ENCODE results near the gene LY86. TPM values are rescaled to one million over a fixed set of nuclear protein-coding genes. Genes with fewer than 3 reads are reported as not detected.
"Not testable (repeated sequence)": the region's sequence is repeated elsewhere in the genome, so short reads cannot be mapped to it uniquely, and the experiment has no call there.

The LY86 gene
- polyA plus RNA-seq, 1 donor = 1.4 TPM

GRCh38 chr6:6596529-6597328 is 8.2 kb downstream of the LY86 start:
- DNase-seq (ENCODE audit: low read depth) = no peak

- no peak for DNase-seq (ENCODE audit: low read depth)
These were observed 9.2 kb downstream of the LY86 start for GRCh38 chr6:6597682-6598081.

DNA sequence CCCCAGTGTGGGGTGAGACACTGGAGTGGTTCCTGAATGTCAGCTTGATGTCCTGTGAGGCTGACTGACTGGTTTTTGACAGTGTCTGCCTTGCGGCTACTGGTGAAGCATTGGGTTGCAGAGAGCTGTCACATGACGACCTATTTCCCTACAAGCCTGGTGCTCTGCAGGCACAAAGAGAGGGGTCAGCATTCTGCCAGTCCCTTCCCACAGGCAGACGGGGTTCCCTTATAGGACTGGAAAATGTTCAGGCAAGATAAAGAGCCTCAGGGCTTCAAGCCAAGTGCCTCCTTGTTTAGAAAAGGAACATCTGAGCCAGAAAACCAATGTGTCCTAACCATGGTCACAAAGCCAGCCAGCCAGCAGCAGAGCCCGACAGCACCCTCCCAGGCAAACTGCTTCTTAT is 11.0 kb downstream of the LY86 start:
- DNase-seq (ENCODE audit: low read depth) = no peak

DNA sequence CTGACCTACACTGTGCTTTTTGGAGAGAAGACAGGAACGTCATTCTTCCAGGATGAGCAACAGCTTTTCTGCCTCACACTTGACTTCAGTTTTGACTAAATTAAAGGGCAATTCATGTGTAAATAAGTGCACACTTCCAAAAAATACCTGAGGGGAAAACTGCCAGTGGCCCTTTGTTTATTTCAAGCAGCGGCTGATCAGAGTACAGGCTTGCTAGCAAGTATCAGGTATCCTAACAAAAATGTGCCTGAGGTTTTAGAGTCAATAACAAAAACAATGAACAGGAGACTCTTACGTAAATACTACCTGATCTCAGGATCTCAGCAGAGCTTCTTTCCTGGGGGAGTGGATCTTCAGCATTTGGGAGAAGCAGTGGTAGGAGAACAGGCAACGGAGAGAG is 12.4 kb downstream of the LY86 start:
- no peak for DNase-seq (ENCODE audit: low read depth)

DNA sequence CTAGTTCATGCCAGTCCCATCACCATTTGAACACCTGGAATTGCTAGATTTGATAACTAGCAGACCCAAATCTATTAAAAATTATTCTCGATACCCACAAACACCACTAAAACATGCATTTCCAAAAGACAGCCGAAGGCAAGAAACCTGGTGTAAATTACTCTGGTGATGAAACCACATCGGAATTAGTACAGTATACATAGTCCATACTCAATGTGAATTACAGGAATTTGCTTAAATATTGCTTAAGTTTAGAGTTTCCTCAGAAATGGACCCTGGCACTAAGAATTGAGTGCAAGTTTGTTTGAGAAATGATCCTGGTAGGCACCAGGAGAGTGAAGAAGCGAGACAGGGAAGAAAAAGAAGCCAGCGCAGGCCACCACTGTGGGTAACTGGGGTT is 13.7 kb downstream of the LY86 start:
- no peak for DNase-seq (ENCODE audit: low read depth)

DNA sequence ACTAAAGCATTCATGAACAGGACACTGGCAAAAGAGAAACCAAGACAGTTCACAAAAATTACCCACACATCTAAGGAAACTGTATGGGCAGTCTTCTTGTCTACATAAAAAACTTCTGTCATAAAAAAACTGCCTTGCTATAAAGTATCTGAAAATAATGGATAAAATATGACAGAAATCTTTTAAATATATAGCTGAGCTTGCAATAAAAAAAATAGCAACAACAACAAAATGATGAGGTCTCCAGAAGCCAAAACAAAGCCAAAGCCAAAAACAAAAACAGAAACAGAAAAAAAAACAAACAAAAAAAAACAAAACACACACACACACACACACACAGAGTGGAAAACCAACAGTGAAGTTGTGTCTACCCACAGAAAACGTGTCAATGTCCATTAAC is 14.8 kb downstream of the LY86 start:
- DNase-seq (ENCODE audit: low read depth) = no peak

GRCh38 chr6:6604015-6604414 is 15.5 kb downstream of the LY86 start:
- DNase-seq (ENCODE audit: low read depth) = no peak

GRCh38 chr6:6604566-6604965 is 16.0 kb downstream of the LY86 start:
- no peak for DNase-seq (ENCODE audit: low read depth)

DNA sequence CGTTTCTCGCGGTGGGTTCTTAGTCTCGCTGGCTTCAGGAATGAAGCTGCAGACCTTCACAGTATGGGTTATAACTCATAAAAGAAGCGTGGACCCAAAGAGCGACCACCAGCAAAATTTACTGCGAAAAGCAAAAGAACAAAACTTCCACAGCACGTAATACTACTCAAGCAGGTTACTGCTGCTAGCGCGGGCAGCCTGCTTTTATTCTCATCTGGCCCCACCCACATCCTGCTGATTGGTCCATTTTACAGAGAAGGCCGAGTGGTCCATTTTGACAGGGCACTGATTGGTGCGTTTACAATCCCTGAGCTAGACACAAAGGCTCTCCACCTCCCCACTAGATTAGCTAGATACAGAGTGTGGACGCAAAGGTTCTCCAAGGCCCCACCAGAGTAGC is 17.4 kb downstream of the LY86 start:
- DNase-seq (ENCODE audit: low read depth) = no peak

DNA sequence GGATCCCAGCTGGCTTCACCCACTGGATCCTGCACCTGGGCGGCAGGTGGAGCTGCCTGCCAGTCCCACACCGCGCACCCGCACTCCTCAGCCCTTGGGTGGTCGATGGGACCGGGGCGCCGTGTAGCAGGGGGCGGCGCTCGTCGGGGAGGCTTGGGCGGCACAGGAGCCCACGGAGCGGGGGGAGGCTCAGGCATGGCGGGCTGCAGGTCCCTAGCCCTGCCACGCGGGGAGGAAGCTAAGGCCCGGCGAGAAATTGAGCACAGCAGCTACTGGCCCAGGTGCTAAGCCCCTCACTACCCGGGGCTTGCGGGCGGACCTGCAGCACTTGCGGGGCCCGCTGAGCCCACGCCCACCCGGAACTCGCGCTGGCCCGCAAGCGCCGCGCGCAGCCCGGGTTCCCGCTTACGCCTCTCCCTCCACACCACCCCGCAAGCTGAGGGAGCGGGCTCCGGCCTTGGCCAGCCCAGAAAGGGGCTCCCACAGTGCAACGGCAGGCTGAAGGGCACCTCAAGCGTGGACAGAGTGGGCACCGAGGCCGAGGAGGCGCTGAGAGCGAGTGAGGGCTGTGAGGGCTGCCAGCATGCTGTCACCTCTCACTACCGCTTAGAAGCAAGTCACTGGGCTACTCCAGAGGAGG is 18.0 kb downstream of the LY86 start:
- DNase-seq (ENCODE audit: low read depth) = not testable (repeated sequence)

- no peak for DNase-seq (ENCODE audit: low read depth)
These were observed 20.9 kb downstream of the LY86 start for GRCh38 chr6:6609450-6609849.

GRCh38 chr6:6610031-6610591 is 21.6 kb downstream of the LY86 start:
- no peak for DNase-seq (ENCODE audit: low read depth)

DNA sequence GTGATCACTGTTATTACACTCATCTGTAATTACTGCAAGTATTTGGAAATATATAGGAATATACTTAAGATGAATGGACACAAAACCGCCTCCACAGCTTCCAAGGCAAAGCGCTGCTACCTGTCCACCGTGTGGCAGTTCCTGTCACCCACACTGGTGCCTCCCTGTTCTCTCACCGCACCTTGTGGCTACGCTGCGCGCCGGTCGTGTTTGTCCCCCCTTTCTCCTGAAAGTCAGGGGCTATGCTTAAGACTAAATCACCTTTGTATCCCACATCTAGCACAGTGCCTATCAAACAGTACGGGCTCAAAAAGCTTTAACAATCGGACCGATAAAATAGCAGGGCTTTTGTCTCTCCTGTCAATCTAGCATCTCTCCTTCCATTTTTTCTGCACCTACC is 23.0 kb downstream of the LY86 start:
- no peak for DNase-seq (ENCODE audit: low read depth)

DNA sequence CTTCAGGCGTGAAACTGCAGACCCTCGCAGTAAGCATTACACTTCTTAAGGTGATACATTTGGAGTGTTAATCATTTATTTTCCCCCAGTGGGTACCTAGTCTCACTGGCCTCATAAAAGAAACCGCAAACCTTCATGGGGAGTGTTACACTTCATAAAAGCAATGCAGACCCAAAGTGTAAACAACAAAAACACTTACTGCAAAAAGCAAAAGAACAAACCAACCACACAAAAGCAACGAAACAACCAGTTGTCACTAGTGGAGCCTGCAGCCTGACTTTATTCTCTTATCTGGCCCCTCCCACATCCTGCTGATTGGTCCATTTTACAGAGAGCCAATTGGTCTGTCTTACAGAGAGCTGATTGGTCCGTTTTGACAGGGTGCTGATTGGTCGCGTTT is 23.8 kb downstream of the LY86 start:
- no peak for DNase-seq (ENCODE audit: low read depth)

- not testable (repeated sequence) for DNase-seq (ENCODE audit: low read depth)
These were observed 24.7 kb downstream of the LY86 start for GRCh38 chr6:6613103-6613718.

DNA sequence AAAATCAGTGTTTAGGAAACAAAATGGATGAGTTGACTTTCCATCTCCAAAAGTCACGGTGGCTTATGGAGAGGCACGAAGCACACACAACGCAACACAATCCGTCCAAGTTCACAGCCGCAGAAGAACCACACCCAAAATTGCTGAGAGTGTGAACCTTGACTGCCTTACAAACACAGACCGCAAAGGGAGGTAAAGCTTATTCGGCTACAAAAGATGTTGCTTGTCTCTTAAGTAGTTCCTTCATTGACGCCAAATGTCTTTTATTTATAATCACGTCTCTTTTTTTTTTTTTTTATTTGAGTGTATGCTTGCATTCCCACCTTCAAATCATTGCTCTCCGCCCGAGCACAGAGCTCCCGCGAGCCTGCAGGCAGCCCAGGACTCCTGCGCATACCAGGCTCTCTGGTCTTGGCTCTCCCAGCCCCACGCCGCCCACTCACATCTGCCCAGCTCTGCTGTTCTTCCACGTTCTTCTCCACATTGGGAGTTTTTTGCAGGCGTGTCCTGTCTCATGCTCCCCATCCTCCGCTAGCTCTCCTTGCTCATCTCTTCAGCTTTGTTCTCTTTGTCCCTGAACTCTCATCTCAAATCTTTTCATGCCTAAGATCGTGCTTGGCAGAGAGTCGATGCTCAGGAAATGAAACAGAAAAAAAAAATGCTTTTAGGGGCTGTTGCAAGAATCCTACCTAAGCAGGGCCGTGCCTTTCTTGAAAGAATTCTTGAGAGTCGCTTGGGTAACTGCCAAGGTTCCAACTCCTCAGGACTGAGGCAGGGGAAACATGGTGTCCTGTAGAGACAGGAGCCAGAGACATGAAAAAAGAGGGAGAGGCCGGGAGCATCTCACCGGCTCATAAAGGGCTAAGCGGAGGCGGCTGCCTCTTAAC is 25.8 kb downstream of the LY86 start:
- DNase-seq (ENCODE audit: low read depth) = no peak

GRCh38 chr6:6614983-6615349 is 26.4 kb downstream of the LY86 start:
- no peak for DNase-seq (ENCODE audit: low read depth)

GRCh38 chr6:6616656-6617055 is 28.1 kb downstream of the LY86 start:
- no peak for DNase-seq (ENCODE audit: low read depth)

- no peak for DNase-seq (ENCODE audit: low read depth)
These were observed 30.7 kb downstream of the LY86 start for GRCh38 chr6:6619021-6619794.

- DNase-seq (ENCODE audit: low read depth) = no peak
These were observed 32.4 kb downstream of the LY86 start for GRCh38 chr6:6620766-6621425.

Data from forelimb muscle (tissue), 1 donor.